ENCODE data around the gene RGSL1. TPM values are rescaled to one million over a fixed set of nuclear protein-coding genes. Genes with fewer than 3 reads are reported as not detected.

The RGSL1 gene
- polyA plus RNA-seq = not detected

DNA sequence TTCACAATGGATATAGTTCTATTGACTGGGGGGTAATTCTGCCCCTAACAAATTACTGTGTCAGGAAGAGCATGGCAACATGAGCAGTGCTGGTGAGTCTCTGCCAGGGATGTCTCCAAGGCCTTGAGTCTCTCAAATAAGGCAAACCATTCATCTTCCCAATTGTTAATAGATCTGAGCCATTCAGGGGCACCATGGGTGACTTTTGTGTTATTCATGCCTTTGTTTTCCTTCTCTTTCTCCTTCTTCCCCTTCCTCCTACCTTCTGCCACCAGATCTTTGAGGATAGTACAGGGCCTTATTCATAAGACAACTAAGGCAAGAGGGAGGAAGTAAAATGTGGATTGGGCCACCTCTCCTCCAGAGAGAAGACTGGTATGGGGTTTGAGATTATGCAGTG is at the start of gene RGSL1:
Gene RGSL1 (plus strand): TSS at position 60 of the 400 bp plus-strand sequence. CDS start 20 bp downstream, at position 80.
- Mint-ChIP-seq H3K27me3 (peaks cover 8% of the 10 kb centered on the region), H3K36me3 (no peaks in the 10 kb centered on the region), H3K4me1 (peaks cover 0 to 3% (median 2%) of the 10 kb centered on the region in 3 donors), H3K4me3 (no peak within 1 kb of the TSS), H3K27ac (no peak within 1 kb of the TSS), H3K9me3 (no peaks in the 10 kb centered on the region)

DNA sequence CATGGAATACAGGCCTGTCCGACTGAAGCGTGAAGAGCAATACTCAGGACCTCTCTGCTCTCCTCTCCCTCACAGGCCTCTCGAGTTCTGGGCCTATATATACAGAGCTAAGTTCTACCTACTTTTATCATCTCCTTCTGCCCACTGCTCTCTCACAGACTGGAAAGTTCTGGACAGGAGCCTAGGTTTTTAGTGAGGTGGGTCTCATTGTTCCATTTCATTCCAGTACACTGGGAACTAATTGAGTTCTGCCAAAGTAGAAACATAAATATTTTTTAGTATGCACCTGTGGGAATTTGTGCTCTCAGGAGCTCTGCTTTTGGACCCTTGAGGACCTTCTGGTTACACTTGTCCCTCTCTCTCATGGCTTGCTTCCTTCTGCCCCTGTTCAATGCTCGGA is 49.4 kb upstream of the RGSL1 start, which contains the start of gene TEDDM1:
Gene TEDDM1 (minus strand): TSS at position 101 of the 400 bp plus-strand sequence. CDS start 182 bp downstream, outside the sequence.
- Mint-ChIP-seq H3K4me1 (peaks cover 3 to 5% (median 4%) of the 10 kb centered on the region in 3 donors), H3K27ac (no peak within 1 kb of the TSS), H3K9me3 (peaks cover 0 to 4% (median 2%) of the 10 kb centered on the region in 3 donors)

DNA sequence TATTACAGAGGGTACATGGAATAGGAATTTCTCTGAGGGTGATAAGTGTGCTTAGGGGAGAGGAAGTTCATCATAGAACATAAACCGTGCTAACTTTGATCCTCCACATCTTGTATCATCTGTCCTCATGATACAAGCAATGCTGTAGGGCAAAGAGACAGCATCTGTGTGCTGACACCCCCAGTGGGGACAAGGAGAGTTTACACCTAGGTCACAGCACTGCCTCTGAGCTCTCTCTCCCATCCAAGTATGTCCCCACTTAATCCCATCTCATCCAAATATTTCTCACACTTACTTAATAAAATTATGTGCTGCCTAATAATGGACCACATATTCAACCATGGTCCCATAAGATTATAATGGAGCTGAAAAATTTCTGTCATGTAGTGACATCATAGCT is 45.2 kb upstream of the RGSL1 start:
- Mint-ChIP-seq H3K4me1 (no peaks in the 10 kb centered on the region), H3K4me3 (no peak overlapping the region), H3K27me3 (peaks cover 6% of the 10 kb centered on the region), H3K27ac (no peak overlapping the region), H3K9me3 (peaks cover 2 to 6% (median 3%) of the 10 kb centered on the region in 3 donors), H3K36me3 (no peaks in the 10 kb centered on the region)

More for the DNA sequence above, 49.4 kb upstream of the RGSL1 start, which contains the start of gene TEDDM1:
- Mint-ChIP-seq H3K4me3 (no peak within 1 kb of the TSS), H3K36me3 (no peaks in the 10 kb centered on the region), H3K27me3 (peaks cover 16% of the 10 kb centered on the region)

DNA sequence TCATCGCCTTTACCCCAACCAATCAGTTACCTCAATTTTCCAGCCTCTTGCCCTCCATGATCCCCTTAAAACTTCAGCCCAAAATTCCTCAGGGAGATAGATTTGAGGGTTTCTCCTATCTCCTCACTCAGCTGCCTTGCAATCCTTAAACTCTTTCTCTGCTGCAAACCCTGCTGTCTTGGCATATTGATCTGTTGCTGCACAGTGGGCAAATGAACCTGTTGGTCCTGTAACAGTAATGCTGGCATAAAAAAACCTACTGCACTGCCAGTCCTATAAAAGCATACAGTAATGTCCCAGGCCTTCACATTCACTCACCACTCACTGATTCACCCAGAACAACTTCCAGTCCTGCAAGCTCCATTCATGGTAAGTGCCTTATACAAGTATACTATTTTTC is 44.4 kb upstream of the RGSL1 start:
- Mint-ChIP-seq H3K36me3 (no peaks in the 10 kb centered on the region), H3K27ac (no peak overlapping the region), H3K4me1 (no peaks in the 10 kb centered on the region), H3K9me3 (peaks cover 3 to 6% (median 4%) of the 10 kb centered on the region in 3 donors), H3K27me3 (peaks cover 9% of the 10 kb centered on the region), H3K4me3 (no peak overlapping the region)

DNA sequence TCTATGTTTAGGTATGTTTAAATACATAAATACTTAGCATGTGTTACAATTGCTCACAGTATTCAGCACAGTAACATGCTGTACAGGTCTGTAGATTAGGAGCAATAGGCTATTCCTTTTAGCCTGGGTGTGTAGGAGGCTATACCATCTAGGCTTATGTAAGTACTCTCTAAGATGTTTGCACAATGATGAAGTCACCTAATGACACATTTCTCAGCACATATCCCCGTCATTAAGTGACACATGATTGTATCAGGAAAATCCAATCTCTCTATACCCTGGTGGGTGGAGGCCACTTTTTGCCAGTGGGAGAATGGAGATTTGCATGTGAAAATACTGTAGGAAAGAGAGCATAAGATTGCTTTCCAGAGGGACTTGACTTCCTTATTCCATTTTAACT is 43.9 kb upstream of the RGSL1 start:
- Mint-ChIP-seq H3K4me3 (no peak overlapping the region), H3K9me3 (peaks cover 3 to 6% (median 4%) of the 10 kb centered on the region in 3 donors), H3K27me3 (peaks cover 9% of the 10 kb centered on the region), H3K36me3 (no peaks in the 10 kb centered on the region), H3K27ac (no peak overlapping the region), H3K4me1 (no peaks in the 10 kb centered on the region)

DNA sequence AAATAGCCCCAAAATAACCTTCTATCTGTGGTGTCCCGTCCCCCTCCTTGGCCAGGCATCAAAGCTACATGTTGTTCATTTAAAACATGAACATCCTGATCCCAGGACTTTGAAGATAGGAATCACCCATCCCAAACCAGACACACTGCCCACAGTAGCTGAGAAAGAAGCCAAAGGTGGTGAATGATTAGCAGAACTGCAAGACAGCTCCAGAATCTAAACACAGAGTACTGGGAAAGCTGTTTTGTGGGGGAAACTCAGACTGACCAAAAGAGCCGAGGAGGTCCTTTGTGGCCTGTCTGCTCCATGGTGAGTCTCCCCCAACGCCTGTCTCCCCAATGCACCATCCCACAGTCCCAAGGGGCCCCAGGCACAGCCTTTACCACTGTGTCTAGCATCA is 42.2 kb upstream of the RGSL1 start:
- H3K4me3 Mint-ChIP-seq = no peak overlapping the region
- H3K27me3 Mint-ChIP-seq = peaks cover 9% of the 10 kb centered on the region
- H3K4me1 Mint-ChIP-seq = no peaks in the 10 kb centered on the region
- no peaks in the 10 kb centered on the region for H3K36me3 Mint-ChIP-seq
- H3K27ac Mint-ChIP-seq = no peak overlapping the region
- peaks cover 3 to 6% (median 4%) of the 10 kb centered on the region in 3 donors for H3K9me3 Mint-ChIP-seq

DNA sequence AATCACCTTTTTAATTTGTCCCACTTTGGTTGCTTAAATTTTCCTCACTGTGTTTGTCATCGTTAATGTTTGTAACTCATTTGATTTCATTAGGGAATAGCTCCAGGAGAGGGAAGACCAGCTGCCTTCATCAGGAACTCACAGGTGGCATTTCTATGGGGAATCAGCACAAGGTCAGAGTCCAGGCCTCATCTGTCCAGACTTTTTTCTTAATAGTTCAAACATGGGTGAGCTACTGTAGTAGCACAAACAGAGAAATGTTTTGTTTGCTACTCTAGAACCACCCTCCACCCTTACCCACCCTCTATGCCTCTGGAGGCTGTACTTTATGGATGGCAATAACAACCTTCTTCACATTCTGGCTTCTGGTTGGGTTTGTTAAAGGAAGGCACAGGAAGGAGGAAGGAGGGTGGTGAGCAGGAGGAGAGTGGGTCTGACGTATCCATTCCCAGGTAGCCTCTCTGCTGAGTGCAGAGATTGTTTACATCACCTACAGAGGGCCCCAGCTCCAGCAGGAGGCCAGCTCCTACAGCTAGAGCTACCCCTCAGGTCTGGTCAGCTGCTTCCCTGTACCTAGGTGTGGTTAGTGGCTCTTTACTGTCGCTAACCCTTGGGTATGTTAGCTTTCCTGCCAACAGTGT is 41.4 kb upstream of the RGSL1 start:
- Mint-ChIP-seq H3K27ac (no peak overlapping the region), H3K27me3 (peaks cover 9% of the 10 kb centered on the region), H3K4me3 (no peak overlapping the region), H3K36me3 (no peaks in the 10 kb centered on the region), H3K9me3 (peaks cover 3 to 6% (median 4%) of the 10 kb centered on the region in 3 donors), H3K4me1 (no peaks in the 10 kb centered on the region)

DNA sequence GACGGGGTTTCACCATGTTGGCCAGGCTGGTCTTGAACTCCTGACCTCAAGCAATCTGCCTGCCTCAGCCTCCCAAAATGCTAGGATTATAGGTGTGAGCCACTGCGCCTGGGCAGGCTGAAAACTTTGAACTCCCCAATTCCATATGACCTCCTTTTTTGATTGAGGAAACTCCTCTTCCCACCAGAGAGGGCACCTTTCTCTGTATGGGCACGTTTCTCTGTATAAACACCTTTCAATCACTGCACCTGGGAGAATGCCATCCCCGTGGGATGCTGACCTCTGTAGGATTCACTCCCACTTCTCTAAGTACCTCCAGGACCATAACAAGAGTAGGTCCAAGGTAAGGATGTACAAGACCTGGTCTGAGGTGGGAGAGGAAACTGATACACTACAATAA is 39.8 kb upstream of the RGSL1 start:
- H3K4me3 Mint-ChIP-seq = no peak overlapping the region
- H3K4me1 Mint-ChIP-seq = no peaks in the 10 kb centered on the region
- H3K27me3 Mint-ChIP-seq = peaks cover 8% of the 10 kb centered on the region
- H3K36me3 Mint-ChIP-seq = no peaks in the 10 kb centered on the region
- H3K27ac Mint-ChIP-seq = peak overlapping the region in 1 of 3 donors; percentile 58
- H3K9me3 Mint-ChIP-seq = peaks cover 3 to 6% (median 5%) of the 10 kb centered on the region in 3 donors

DNA sequence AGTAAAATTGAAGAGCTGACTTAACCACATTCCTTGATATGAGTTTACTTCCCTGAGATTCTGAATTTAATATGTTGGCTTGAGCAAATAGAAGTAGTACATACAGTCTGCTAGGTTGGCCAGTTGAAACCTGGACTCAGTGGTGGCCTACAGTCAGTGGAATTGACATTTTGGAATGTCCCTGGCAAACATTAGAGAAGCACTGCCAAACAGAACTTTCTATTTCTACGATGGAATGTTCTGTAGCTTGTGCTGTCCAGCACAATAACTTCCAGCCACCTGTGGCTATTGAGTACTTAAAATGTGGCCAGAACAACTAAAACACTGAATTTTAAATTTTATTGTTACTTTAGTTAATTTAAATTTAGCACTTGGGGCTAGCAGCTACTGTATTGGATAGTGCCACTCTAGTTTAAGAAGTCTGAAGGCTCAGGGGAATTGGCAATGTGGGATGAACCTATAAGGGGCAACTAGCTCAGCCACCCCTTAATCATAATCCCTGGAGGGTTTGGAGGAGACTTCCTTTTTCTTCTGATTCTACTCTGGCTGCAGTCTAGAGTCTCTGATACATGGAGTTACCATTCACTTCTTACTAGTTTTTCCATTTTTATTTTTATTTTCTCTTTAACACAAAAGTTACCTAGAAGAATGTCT is 39.2 kb upstream of the RGSL1 start:
- Mint-ChIP-seq H3K9me3 (peaks cover 0 to 5% (median under 1%) of the 10 kb centered on the region in 3 donors), H3K4me1 (no peaks in the 10 kb centered on the region), H3K36me3 (no peaks in the 10 kb centered on the region), H3K4me3 (no peak overlapping the region), H3K27me3 (peaks cover 8% of the 10 kb centered on the region), H3K27ac (no peak overlapping the region)

DNA sequence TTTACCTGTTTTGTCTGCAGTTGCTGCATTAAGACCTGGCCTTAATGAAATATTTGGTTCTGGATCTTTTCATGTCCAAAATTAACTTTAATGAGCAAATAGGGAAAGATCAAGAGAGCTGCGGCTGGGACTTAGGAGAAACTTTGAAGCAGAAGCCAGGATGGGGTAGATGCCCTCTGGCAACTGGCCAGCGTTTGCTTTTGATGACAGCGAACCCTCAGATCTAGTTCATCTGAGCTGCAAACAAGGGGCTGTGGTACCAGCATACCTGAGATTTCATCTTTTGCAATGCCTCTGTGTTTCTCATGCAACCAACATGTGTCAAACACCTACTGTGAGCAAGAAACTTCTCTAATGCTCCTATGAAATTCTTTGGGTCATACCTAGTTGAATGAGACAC is 36.5 kb upstream of the RGSL1 start:
- Mint-ChIP-seq H3K27ac (no peak overlapping the region), H3K27me3 (peaks cover 9% of the 10 kb centered on the region), H3K4me1 (no peaks in the 10 kb centered on the region), H3K9me3 (peaks cover 0 to 4% (median 0%) of the 10 kb centered on the region in 3 donors), H3K4me3 (no peak overlapping the region), H3K36me3 (no peaks in the 10 kb centered on the region)

DNA sequence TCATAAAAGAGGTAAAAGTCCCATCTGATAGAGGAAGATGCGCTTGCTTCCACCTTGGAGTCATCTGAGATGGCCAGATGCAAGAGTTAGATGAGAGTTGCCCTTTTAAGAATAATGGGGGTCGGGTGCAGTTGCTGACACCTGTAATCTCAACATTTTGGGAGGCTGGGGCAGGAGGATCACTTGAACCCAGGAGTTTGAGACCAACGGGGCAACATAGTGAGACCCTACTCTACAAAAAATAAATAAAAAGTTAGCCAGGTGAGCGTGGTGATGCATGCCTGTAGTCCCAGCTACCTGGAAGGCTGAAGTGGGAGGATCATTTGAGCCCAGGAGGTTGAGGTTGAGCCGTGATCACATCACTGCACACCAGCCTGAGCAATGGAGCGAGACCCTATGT is 36.0 kb upstream of the RGSL1 start:
- Mint-ChIP-seq H3K4me1 (no peaks in the 10 kb centered on the region), H3K27me3 (peaks cover 9% of the 10 kb centered on the region), H3K27ac (no peak overlapping the region)

DNA sequence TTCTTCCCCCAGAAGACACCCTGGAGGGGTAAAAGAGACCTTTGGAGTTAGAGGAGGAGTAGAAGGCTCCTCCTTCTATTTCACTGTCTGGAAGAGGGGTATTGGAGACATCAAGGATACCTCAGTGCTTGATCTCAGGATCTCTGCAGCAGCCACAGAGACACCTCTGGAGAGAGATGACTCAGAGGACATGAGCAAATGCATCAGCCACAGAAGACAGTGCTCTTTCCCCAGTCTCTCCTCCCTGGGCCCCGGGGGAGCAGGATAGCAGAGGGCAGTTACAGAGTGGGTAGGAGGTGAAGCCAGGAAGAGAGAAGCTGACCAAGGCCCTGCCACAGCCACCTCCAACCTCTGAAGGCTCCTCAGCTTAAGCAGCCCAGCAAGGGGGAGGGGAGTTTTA is 34.2 kb upstream of the RGSL1 start:
- Mint-ChIP-seq H3K27ac (no peak overlapping the region), H3K36me3 (no peaks in the 10 kb centered on the region), H3K27me3 (peaks cover 6% of the 10 kb centered on the region), H3K9me3 (peaks cover 0 to 1% (median 0%) of the 10 kb centered on the region in 3 donors), H3K4me3 (no peak overlapping the region), H3K4me1 (no peaks in the 10 kb centered on the region)

More for the DNA sequence above, 36.0 kb upstream of the RGSL1 start:
- H3K9me3 Mint-ChIP-seq = peaks cover 0 to 4% (median 0%) of the 10 kb centered on the region in 3 donors
- no peak overlapping the region for H3K4me3 Mint-ChIP-seq
- H3K36me3 Mint-ChIP-seq = no peaks in the 10 kb centered on the region

DNA sequence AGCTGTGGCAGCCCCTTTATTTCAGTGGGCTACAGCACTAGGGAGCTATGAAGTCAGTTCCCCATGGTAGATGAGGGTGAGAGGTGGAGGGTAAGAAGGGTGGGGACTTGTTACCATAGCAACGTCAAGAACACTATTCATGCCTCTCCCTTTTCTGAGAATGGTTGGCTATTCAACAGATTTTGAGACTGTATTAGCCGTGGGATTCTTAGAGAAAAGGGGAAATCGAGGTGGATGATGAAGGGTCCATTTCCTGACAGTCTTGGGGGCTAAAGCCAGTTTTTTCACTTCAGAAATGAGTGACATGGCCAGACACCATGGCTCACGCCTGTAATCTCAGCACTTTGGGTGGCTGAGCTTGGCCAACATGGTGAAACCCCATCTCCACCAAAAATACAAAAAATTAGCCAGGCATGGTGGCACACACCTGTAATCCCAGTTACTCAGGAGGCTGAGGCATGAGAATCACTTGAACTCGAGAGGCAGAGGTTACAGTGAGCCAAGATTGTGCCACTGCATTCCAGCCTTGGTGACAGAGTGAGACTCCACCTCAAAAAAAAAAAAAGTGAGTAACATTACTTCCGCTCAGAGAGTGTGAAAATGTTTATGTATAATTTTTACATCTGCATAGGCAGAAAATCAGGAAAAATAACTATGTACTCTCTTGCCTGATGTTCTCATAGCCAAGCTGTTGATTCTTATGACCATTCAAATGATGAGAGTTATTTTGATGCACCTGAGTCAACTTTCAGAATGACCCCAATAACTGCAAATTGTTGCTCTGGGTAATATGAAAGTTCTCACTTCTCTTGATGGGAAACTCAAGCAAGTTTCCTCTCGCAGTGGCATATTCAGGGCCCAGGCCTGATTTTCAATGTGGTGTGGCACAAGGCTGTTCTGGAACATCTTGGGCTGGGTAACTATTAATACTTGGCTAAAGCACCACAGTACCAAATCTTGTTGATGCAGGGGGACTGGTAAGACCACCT is 23.2 kb upstream of the RGSL1 start:
- H3K4me1 Mint-ChIP-seq = peaks cover 7 to 13% (median 10%) of the 10 kb centered on the region in 3 donors
- H3K27me3 Mint-ChIP-seq = peaks cover 1% of the 10 kb centered on the region
- H3K4me3 Mint-ChIP-seq = peak overlapping the region in 1 of 4 donors; percentile 17
- peak overlapping the region in 1 of 3 donors; percentile 82 for H3K27ac Mint-ChIP-seq
- H3K9me3 Mint-ChIP-seq = no peaks in the 10 kb centered on the region
- no peaks in the 10 kb centered on the region for H3K36me3 Mint-ChIP-seq

DNA sequence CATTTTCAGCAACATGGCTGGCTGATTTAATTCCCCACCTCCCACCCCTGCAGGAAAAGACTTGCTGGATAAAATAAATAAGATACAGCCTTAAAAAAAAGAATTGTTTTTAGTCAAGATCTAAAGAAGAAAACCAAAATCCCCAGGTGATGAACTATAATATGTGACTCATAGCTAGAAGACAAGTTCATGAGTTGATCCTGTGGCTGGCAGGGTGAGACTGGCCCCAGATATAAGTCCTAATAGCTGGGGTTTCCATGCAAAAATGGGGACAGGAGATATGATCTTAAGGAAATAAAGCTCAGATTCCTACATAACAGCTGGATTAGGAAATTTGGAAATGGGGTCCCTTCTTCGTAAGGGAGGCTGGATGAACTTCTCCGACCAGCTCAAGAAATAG is 21.9 kb upstream of the RGSL1 start:
- Mint-ChIP-seq H3K4me3 (no peak overlapping the region), H3K27me3 (peaks cover 1% of the 10 kb centered on the region), H3K9me3 (no peaks in the 10 kb centered on the region), H3K27ac (no peak overlapping the region), H3K36me3 (no peaks in the 10 kb centered on the region), H3K4me1 (peaks cover 7 to 13% (median 10%) of the 10 kb centered on the region in 3 donors)

All from IgD-negative memory B cell (primary cell).